Breast epithelium (tissue), 4 donors: Measurements from ENCODE around the gene FCRL6. TPM values are rescaled to one million over a fixed set of nuclear protein-coding genes. Genes with fewer than 3 reads are reported as not detected.

Experiments
- DNase-seq, 2 donors: peaks; one replicate each; pipeline ENCODE4 v3.0.0-alpha.2; 2019; ENCODE audit warnings: low spot score in 2 of 2
- H3K27ac ChIP-seq, 2 donors: fragments of 200-600 bp; sonication (generic) in 1 of 2; one replicate each; pipeline ENCODE4 v1.5.1; 2016 to 2019; ENCODE audit warnings: mild to moderate bottlenecking in 1 of 2
- H3K27me3 ChIP-seq, 2 donors: fragments of 200-600 bp; sonication (generic) in 1 of 2; one replicate each; pipeline versions ENCODE4 v1.5.1 to v1.6.0; 2017 to 2019; ENCODE audit warnings: control low read depth in 1 of 2, mild to moderate bottlenecking in 1 of 2
- H3K36me3 ChIP-seq: fragments of 200-600 bp; one replicate; pipeline ENCODE4 v1.5.1; 2019
- H3K4me1 ChIP-seq, 2 donors: fragments of 200-600 bp; sonication (generic); one replicate each; pipeline ENCODE4 v1.5.1; 2016 to 2019; ENCODE audit warnings: control low read depth in 1 of 2
- H3K4me3 ChIP-seq, 3 donors: fragments of 200-600 bp; sonication (generic); 1 replicate in 2 of 3; 2 replicates in 1 of 3; pipeline ENCODE4 v1.5.1; 2016 to 2019; ENCODE audit warnings: mild to moderate bottlenecking in 3 of 3, moderate library complexity in 2 of 3
- H3K9me3 ChIP-seq, 2 donors: fragments of 200-600 bp; sonication (generic) in 1 of 2; one replicate each; pipeline ENCODE4 v1.5.1; 2016 to 2019; ENCODE audit warnings: control low read depth in 1 of 2
- CTCF ChIP-seq, 3 donors: fragments of 450-650 bp; IDR thresholded peaks; one replicate each; pipeline ENCODE4 v1.5.1; 2016 to 2017; ENCODE audit warnings: antibody characterized with exemption in 3 of 3, mild to moderate bottlenecking in 3 of 3, moderate library complexity in 3 of 3
- POLR2A ChIP-seq: fragments of 450-650 bp; IDR thresholded peaks from one replicate; pipeline ENCODE4 v1.6.1; 2016; ENCODE audit warnings: antibody characterized with exemption, mild to moderate bottlenecking, moderate library complexity
- POLR2AphosphoS5 ChIP-seq, 3 donors: sonication (generic); formaldehyde crosslinking; IDR thresholded peaks; one replicate each; pipeline ENCODE4 v1.6.1; 2017; ENCODE audit warnings: antibody characterized with exemption in 3 of 3
- intact Hi-C: fragments of 100-400 bp; cut with DNase I; formaldehyde crosslinking; loops from one replicate; pipeline ENCODE4 v1.15.1; 2023; ENCODE audit warnings: low total_unique reads
- total RNA-seq, 3 donors: library from RNA; depleted of rRNA; stranded (reverse); fragments of >200 nt; gene quantifications; one replicate each; pipeline ENCODE4 v1.1.0, GENCODE V29; 2016

The FCRL6 gene
- total RNA-seq, 3 donors from 2014 or later, result 0.80 to 2.8 (median 0.98) TPM

- TF ChIP-seq POLR2A, result no peak
- no peak for TF ChIP-seq POLR2AphosphoS5 (IDR thresholded peaks at IDR 0.05)
- no peak for TF ChIP-seq CTCF (IDR thresholded peaks at IDR 0.05)
- Histone ChIP-seq H3K36me3 (no peaks in the 10 kb centered on the region), H3K27me3 (no peaks in the 10 kb centered on the region), H3K4me3 (no peak overlapping the region), H3K4me1 (peaks cover 0 to 7% of the 10 kb centered on the region in 2 donors), H3K27ac (no peak overlapping the region), H3K9me3 (no peaks in the 10 kb centered on the region)
- intact Hi-C loops, result loop anchor here (10.0 kb wide), 1 partner anchor 98 kb away; no protein-coding TSS in a partner anchor
- no peak for DNase-seq
Measured at GRCh38 chr1:159786966-159787365, 15.2 kb upstream of the FCRL6 start.

- intact Hi-C loops, result no loop called here
- no peaks in the 10 kb centered on the region for H3K4me1 ChIP-seq
- TF ChIP-seq CTCF (IDR thresholded peaks at IDR 0.05), result peak; percentile 16 to 46 (median 21)
- no peak for TF ChIP-seq POLR2A
- H3K27me3 ChIP-seq, result no peaks in the 10 kb centered on the region
- no peaks in the 10 kb centered on the region for H3K9me3 ChIP-seq
- no peak for DNase-seq
- H3K36me3 ChIP-seq, result no peaks in the 10 kb centered on the region
- H3K27ac ChIP-seq, result no peak overlapping the region
- no peak overlapping the region for H3K4me3 ChIP-seq
Measured at GRCh38 chr1:159790237-159790917, 11.8 kb upstream of the FCRL6 start.

- DNase-seq, result no peak
- Histone ChIP-seq H3K4me1 (no peaks in the 10 kb centered on the region), H3K9me3 (no peaks in the 10 kb centered on the region), H3K27me3 (no peaks in the 10 kb centered on the region), H3K4me3 (no peak overlapping the region), H3K27ac (no peak overlapping the region), H3K36me3 (no peaks in the 10 kb centered on the region)
- TF ChIP-seq POLR2A (no peak), CTCF (IDR thresholded peaks at IDR 0.05) (no peak), POLR2AphosphoS5 (IDR thresholded peaks at IDR 0.05) (no peak)
- intact Hi-C loops, result no loop called here
Measured at GRCh38 chr1:159791031-159791430, 11.1 kb upstream of the FCRL6 start.

- no peaks in the 10 kb centered on the region for H3K27me3 ChIP-seq
- intact Hi-C loops, result no loop called here
- no peaks in the 10 kb centered on the region for H3K4me1 ChIP-seq
- no peak overlapping the region for H3K4me3 ChIP-seq
- no peak for DNase-seq
- TF ChIP-seq POLR2A (no peak), CTCF (IDR thresholded peaks at IDR 0.05) (no peak), POLR2AphosphoS5 (IDR thresholded peaks at IDR 0.05) (no peak)
- H3K9me3 ChIP-seq, result no peaks in the 10 kb centered on the region
- H3K27ac ChIP-seq, result no peak overlapping the region
- H3K36me3 ChIP-seq, result no peaks in the 10 kb centered on the region
Measured at GRCh38 chr1:159791461-159791860, 10.7 kb upstream of the FCRL6 start.

- Histone ChIP-seq H3K4me3 (no peak overlapping the region), H3K9me3 (no peaks in the 10 kb centered on the region), H3K4me1 (no peaks in the 10 kb centered on the region), H3K27me3 (no peaks in the 10 kb centered on the region), H3K36me3 (no peaks in the 10 kb centered on the region), H3K27ac (no peak overlapping the region)
- no peak for TF ChIP-seq POLR2AphosphoS5 (IDR thresholded peaks at IDR 0.05)
- no peak for TF ChIP-seq POLR2A
- no peak for TF ChIP-seq CTCF (IDR thresholded peaks at IDR 0.05)
- no peak for DNase-seq
- intact Hi-C loops, result no loop called here
Measured at GRCh38 chr1:159795534-159795933, 6.6 kb upstream of the FCRL6 start.
